Liver (tissue), 9 donors: ENCODE data around the gene PTPRH. TPM values are rescaled to one million over a fixed set of nuclear protein-coding genes. Genes with fewer than 3 reads are reported as not detected.
A peak's percentile ranks its signal among the peaks of the same experiment; 100 is the strongest.

Experiments used
- DNase-seq: peaks from one replicate; pipeline ENCODE4 v3.0.0-alpha.2; 2017; ENCODE audit warnings: low spot score
- H3K27ac ChIP-seq, 2 donors: one replicate each; pipeline ENCODE4 v1.7.0; 2013; ENCODE audit warnings: inconsistent platforms in 2 of 2, low read length in 2 of 2, control low read depth in 1 of 2, low read depth in 1 of 2, mild to moderate bottlenecking in 1 of 2
- H3K27me3 ChIP-seq, 4 donors: one replicate each; pipeline versions ENCODE4 v1.6.1 to v1.7.0; 2013; ENCODE audit warnings: low read length in 3 of 4, inconsistent platforms in 1 of 4, mild to moderate bottlenecking in 1 of 4, moderate library complexity in 1 of 4; ENCODE audit not compliant: control insufficient read depth in 4 of 4, insufficient read depth in 4 of 4
- H3K36me3 ChIP-seq, 4 donors: one replicate each; pipeline versions ENCODE4 v1.6.1 to v1.7.0; 2013; ENCODE audit warnings: low read length in 3 of 4, mild to moderate bottlenecking in 3 of 4, low read depth in 1 of 4, moderate library complexity in 1 of 4; ENCODE audit not compliant: control insufficient read depth in 4 of 4, insufficient read depth in 3 of 4
- H3K4me1 ChIP-seq, 4 donors: one replicate each; pipeline versions ENCODE4 v1.6.1 to v1.7.0; 2013; ENCODE audit warnings: low read length in 3 of 4, mild to moderate bottlenecking in 3 of 4, moderate library complexity in 1 of 4; ENCODE audit not compliant: control insufficient read depth in 4 of 4, insufficient read depth in 4 of 4
- H3K4me3 ChIP-seq, 3 donors: one replicate each; pipeline versions ENCODE4 v1.6.1 to v1.7.0; 2013; ENCODE audit warnings: low read length in 3 of 3, control low read depth in 1 of 3, low read depth in 1 of 3, mild to moderate bottlenecking in 1 of 3
- H3K9ac ChIP-seq, 2 donors: one replicate each; pipeline ENCODE4 v1.7.0; 2013; ENCODE audit warnings: low read length in 2 of 2, mild to moderate bottlenecking in 2 of 2, moderate library complexity in 2 of 2, control low read depth in 1 of 2, low read depth in 1 of 2
- H3K9me3 ChIP-seq, 4 donors: one replicate each; pipeline versions ENCODE4 v1.6.1 to v1.7.0; 2013; ENCODE audit warnings: low read length in 3 of 4; ENCODE audit not compliant: control insufficient read depth in 4 of 4
- CTCF ChIP-seq: fragments of 150-350 bp; IDR thresholded peaks from 2 replicates; pipeline ENCODE4 v1.5.1; 2017; ENCODE audit warnings: improper control_type of control experiment, low read depth, low read length; ENCODE audit not compliant: missing input control
- EGR1 ChIP-seq, 2 donors: IDR thresholded peaks; 2 replicates each; pipeline ENCODE4 v1.6.1; 2016 to 2018; ENCODE audit warnings: antibody characterized with exemption in 2 of 2, low read depth in 2 of 2
- FOXA1 ChIP-seq: IDR thresholded peaks from 2 replicates; pipeline ENCODE4 v1.6.1; 2016; ENCODE audit warnings: antibody characterized with exemption
- GABPA ChIP-seq, 2 donors: IDR thresholded peaks in 1 of 2; conservative IDR thresholded peaks in 1 of 2; 2 replicates each; pipeline ENCODE4 v1.6.1; 2016; ENCODE audit warnings: antibody characterized with exemption in 2 of 2, mild to moderate bottlenecking in 1 of 2, moderate library complexity in 1 of 2
- HNF4A ChIP-seq, 2 donors: conservative IDR thresholded peaks; 2 replicates each; pipeline ENCODE4 v1.6.1; 2016; ENCODE audit warnings: antibody characterized with exemption in 2 of 2, mild to moderate bottlenecking in 2 of 2
- HNF4G ChIP-seq: IDR thresholded peaks from 2 replicates; pipeline ENCODE4 v1.6.1; 2016; ENCODE audit warnings: antibody characterized with exemption
- JUND ChIP-seq, 2 donors: IDR thresholded peaks; 2 replicates each; pipeline ENCODE4 v1.6.1; 2016; ENCODE audit warnings: antibody characterized with exemption in 2 of 2
- MAX ChIP-seq: IDR thresholded peaks from 2 replicates; pipeline ENCODE4 v1.6.1; 2016; ENCODE audit warnings: antibody characterized with exemption
- NR2F2 ChIP-seq: IDR thresholded peaks from 2 replicates; pipeline ENCODE4 v1.6.1; 2016; ENCODE audit warnings: antibody characterized with exemption
- RAD21 ChIP-seq, 2 donors: IDR thresholded peaks; 2 replicates each; pipeline ENCODE4 v1.6.1; 2016; ENCODE audit warnings: antibody characterized with exemption in 2 of 2, mild to moderate bottlenecking in 2 of 2
- REST ChIP-seq: IDR thresholded peaks from 2 replicates; pipeline ENCODE4 v1.6.1; 2016; ENCODE audit warnings: antibody characterized with exemption, mild to moderate bottlenecking
- RXRA ChIP-seq, 2 donors: IDR thresholded peaks; 2 replicates each; pipeline ENCODE4 v1.6.1; 2017 to 2018; ENCODE audit warnings: antibody characterized with exemption in 2 of 2, mild to moderate bottlenecking in 1 of 2
- SP1 ChIP-seq: IDR thresholded peaks from 2 replicates; pipeline ENCODE4 v1.6.1; 2018; ENCODE audit warnings: antibody characterized with exemption, mild to moderate bottlenecking
- TAF1 ChIP-seq: conservative IDR thresholded peaks from 2 replicates; pipeline ENCODE4 v1.6.1; 2016; ENCODE audit warnings: antibody characterized with exemption, mild to moderate bottlenecking
- YY1 ChIP-seq: IDR thresholded peaks from 2 replicates; pipeline ENCODE4 v1.6.1; 2016; ENCODE audit warnings: antibody characterized with exemption, mild to moderate bottlenecking
- ZBTB33 ChIP-seq: IDR thresholded peaks from 2 replicates; pipeline ENCODE4 v1.6.1; 2016; ENCODE audit warnings: antibody characterized with exemption
- WGBS: extraction: QIAGEN DNeasy Blood & Tissue Kit; methylation state at CpG from one replicate; pipeline ENCODE4 v1.1.7; 2013; 5-methylcytosine and 5-hydroxymethylcytosine counted together
- polyA plus RNA-seq, 2 donors: library from polyadenylated mRNA; stranded (reverse) in 1 of 2; unstranded in 1 of 2; fragments of 200-250 nt in 1 of 2; fragments of >200 nt in 1 of 2; fragmentation: Nextera tagmentation in 1 of 2; extraction: Ambion mirVana in 1 of 2; gene quantifications; one replicate each; pipeline versions ENCODE4 v1.2.1 to v1.2.3, GENCODE V29; 2013 to 2015
- total RNA-seq, 2 donors: library from RNA; depleted of rRNA; stranded (reverse); fragments of >200 nt; gene quantifications; one replicate each; pipeline ENCODE4 v1.2.3, GENCODE V29; 2014
- donor health status: healthy.
- donor health status: healthy.
- donor health status: healthy.
- donor health status: healthy.
- donor health status: healthy.

Gene PTPRH
- total and polyA plus RNA-seq, 4 donors: 3.1 to 20.4 (median 11.4) TPM

- Histone ChIP-seq H3K9ac (no peak overlapping the region), H3K27me3 (peaks cover 0 to 5% (median 2%) of the 10 kb centered on the region in 4 donors), H3K4me3 (no peak overlapping the region), H3K36me3 (no peaks in the 10 kb centered on the region), H3K9me3 (no peaks in the 10 kb centered on the region), H3K4me1 (no peaks in the 10 kb centered on the region), H3K27ac (no peak overlapping the region)
- DNase-seq: no peak
- peak in 1 of 2 donors; percentile 61 for TF ChIP-seq EGR1 (IDR thresholded peaks at IDR 0.05; ENCODE audit: low read depth in 2 of 2)
- TF ChIP-seq ZBTB33: no peak
- TF ChIP-seq GABPA (IDR thresholded peaks at IDR 0.05 in 1 of 2, conservative IDR thresholded peaks at IDR 0.05 in 1 of 2): peak in 1 of 2 donors; percentile 17
- TF ChIP-seq SP1: no peak
These were observed 57.3 kb downstream of the PTPRH start for GRCh38 chr19:55152017-55152416.

- H3K4me3 ChIP-seq: no peak within 1 kb of the TSS
- H3K36me3 ChIP-seq: no peaks in the 10 kb centered on the region
- peaks cover 0 to 5% (median 3%) of the 10 kb centered on the region in 4 donors for H3K27me3 ChIP-seq
- H3K27ac ChIP-seq: no peak within 1 kb of the TSS
- WGBS: 12% methylated on average over 18 of the region's 18 CpGs
- no peak for DNase-seq
- H3K9me3 ChIP-seq: no peaks in the 10 kb centered on the region
- TF ChIP-seq TAF1 (no peak), HNF4G (no peak), HNF4A (conservative IDR thresholded peaks at IDR 0.05) (no peak), ZBTB33 (no peak), GABPA (IDR thresholded peaks at IDR 0.05 in 1 of 2, conservative IDR thresholded peaks at IDR 0.05 in 1 of 2) (no peak), FOXA1 (no peak), RAD21 (IDR thresholded peaks at IDR 0.05) (no peak), REST (no peak), EGR1 (IDR thresholded peaks at IDR 0.05; ENCODE audit: low read depth in 2 of 2) (no peak), RXRA (IDR thresholded peaks at IDR 0.05) (no peak), JUND (IDR thresholded peaks at IDR 0.05) (no peak), YY1 (no peak), SP1 (no peak), CTCF (no peak), NR2F2 (no peak), MAX (no peak)
- no peak within 1 kb of the TSS for H3K9ac ChIP-seq
- peaks cover 0 to 3% (median 0%) of the 10 kb centered on the region in 4 donors for H3K4me1 ChIP-seq
These were observed 60.0 kb downstream of the PTPRH start, which contains the start of gene TNNT1 for GRCh38 chr19:55149078-55150003. Gene TNNT1 (minus strand): TSS chr19:55149206. CDS start chr19:55147157, 2,049 bp downstream.
